Keratinocyte (primary cell): ENCODE results near the gene PDK1. TPM values are rescaled to one million over a fixed set of nuclear protein-coding genes. Genes with fewer than 3 reads are reported as not detected.

Experiments used
- DNase-seq: peaks from one replicate; pipeline ENCODE4 v3.0.0-alpha.2; 2011; ENCODE audit warnings: low read depth, missing footprints, low spot score
- FAIRE-seq: peaks from 2 replicates; lab custom pipeline; 2011; peaks lifted over from hg19 to GRCh38; lab: Jason Lieb, UNC
- H2AFZ ChIP-seq: 2 replicates; pipeline ENCODE4 v1.6.0; 2012; ENCODE audit warnings: low read length, control low read depth, inconsistent platforms; ENCODE audit not compliant: control insufficient read depth
- H3K27ac ChIP-seq: 2 replicates; pipeline ENCODE4 v1.5.1; 2011; ENCODE audit warnings: low read length; ENCODE audit not compliant: control insufficient read depth, insufficient read depth
- H3K27me3 ChIP-seq: 3 replicates; pipeline ENCODE4 v1.6.0; 2011; ENCODE audit warnings: low read length; ENCODE audit not compliant: control insufficient read depth, insufficient read depth; ENCODE audit errors: extremely low read depth
- H3K36me3 ChIP-seq, 2 experiments: 2 replicates in 1 of 2; 3 replicates in 1 of 2; pipeline ENCODE4 v1.5.1; 2011; ENCODE audit warnings: low read length in 2 of 2, mild to moderate bottlenecking in 1 of 2; ENCODE audit not compliant: control insufficient read depth in 2 of 2, insufficient read depth in 2 of 2; ENCODE audit errors: extremely low read depth in 1 of 2
- H3K4me1 ChIP-seq: 3 replicates; pipeline ENCODE4 v1.5.1; 2011; ENCODE audit warnings: low read length; ENCODE audit not compliant: control insufficient read depth, insufficient read depth; ENCODE audit errors: extremely low read depth
- H3K4me2 ChIP-seq: 3 replicates; pipeline ENCODE4 v1.6.0; 2011; ENCODE audit warnings: low read depth, low read length; ENCODE audit not compliant: control insufficient read depth, insufficient read depth; ENCODE audit errors: extremely low read depth
- H3K4me3 ChIP-seq, 3 experiments: fragments of 200-600 bp in 1 of 3; sonication (generic) in 1 of 3; 2 replicates in 2 of 3; 3 replicates in 1 of 3; pipeline ENCODE4 v1.5.1; 2011 to 2016; ENCODE audit warnings: low read length in 3 of 3, mild to moderate bottlenecking in 3 of 3, control low read depth in 2 of 3, inconsistent platforms in 1 of 3, low read depth in 1 of 3, mixed read lengths in 1 of 3, mixed run types in 1 of 3, moderate library complexity in 1 of 3; ENCODE audit not compliant: control insufficient read depth in 2 of 3, insufficient read depth in 2 of 3; ENCODE audit errors: extremely low read depth in 1 of 3
- H3K79me2 ChIP-seq: 2 replicates; pipeline ENCODE4 v1.6.0; 2012; ENCODE audit warnings: low read length; ENCODE audit not compliant: control insufficient read depth, insufficient read depth
- H3K9ac ChIP-seq: 3 replicates; pipeline ENCODE4 v1.6.0; 2011; ENCODE audit warnings: low read length; ENCODE audit not compliant: control insufficient read depth, insufficient read depth; ENCODE audit errors: extremely low read depth
- H3K9me1 ChIP-seq: 3 replicates; pipeline ENCODE4 v1.6.0; 2011; ENCODE audit warnings: low read length; ENCODE audit not compliant: control insufficient read depth, insufficient read depth; ENCODE audit errors: extremely low read depth
- H3K9me3 ChIP-seq: 2 replicates; pipeline ENCODE4 v1.5.1; 2012; ENCODE audit warnings: low read depth, low read length; ENCODE audit not compliant: control insufficient read depth
- H4K20me1 ChIP-seq: 3 replicates; pipeline ENCODE4 v1.6.0; 2011; ENCODE audit warnings: low read length; ENCODE audit not compliant: control insufficient read depth, insufficient read depth; ENCODE audit errors: extremely low read depth
- EZH2 ChIP-seq: IDR thresholded peaks from one replicate; pipeline ENCODE4 v1.6.1; 2012; ENCODE audit warnings: inconsistent platforms, mild to moderate bottlenecking, low read length, moderate library complexity
- dilution Hi-C: fragments of 300-500 bp; cut with MboI; formaldehyde crosslinking; loops from one replicate; pipeline ENCODE4 v1.7.0; 2020; ENCODE audit warnings: low sequenced_read_pairs; ENCODE audit not compliant: extremely low pct_ligation_motif_present
- polyA plus RNA-seq, 5 experiments: library from polyadenylated mRNA; depleted of rRNA in 3 of 5; stranded (reverse) in 3 of 5; stranded (forward) in 1 of 5; unstranded in 1 of 5; fragments of >200 nt; gene quantifications; 1 replicate in 1 of 5; 2 replicates in 3 of 5; 3 replicates in 1 of 5; pipeline versions ENCODE4 v1.2.1 to v1.2.3, GENCODE V29; 2011 to 2012; ENCODE audit warnings: missing spikeins in 2 of 5, low read depth in 1 of 5, low replicate concordance in 1 of 5
- TF ChIP-seq, protein P1 (sequence below), 3 experiments: IDR thresholded peaks in 1 of 3; conservative IDR thresholded peaks in 1 of 3; optimal IDR thresholded peaks in 1 of 3; 2 replicates in 2 of 3; 3 replicates in 1 of 3; pipeline versions ENCODE3 to v1.5.1; 2011; ENCODE audit warnings: low read length in 3 of 3, mild to moderate bottlenecking in 3 of 3, moderate library complexity in 2 of 3, control low read depth in 1 of 3, inconsistent platforms in 1 of 3; ENCODE audit not compliant: insufficient read depth in 2 of 3; ENCODE audit errors: extremely low read depth in 1 of 3

Gene PDK1
- polyA plus RNA-seq, 1 donor (not counting 4 experiments of a cell fraction or from before 2014, with no cell fraction given), result 29.2 TPM

DNA sequence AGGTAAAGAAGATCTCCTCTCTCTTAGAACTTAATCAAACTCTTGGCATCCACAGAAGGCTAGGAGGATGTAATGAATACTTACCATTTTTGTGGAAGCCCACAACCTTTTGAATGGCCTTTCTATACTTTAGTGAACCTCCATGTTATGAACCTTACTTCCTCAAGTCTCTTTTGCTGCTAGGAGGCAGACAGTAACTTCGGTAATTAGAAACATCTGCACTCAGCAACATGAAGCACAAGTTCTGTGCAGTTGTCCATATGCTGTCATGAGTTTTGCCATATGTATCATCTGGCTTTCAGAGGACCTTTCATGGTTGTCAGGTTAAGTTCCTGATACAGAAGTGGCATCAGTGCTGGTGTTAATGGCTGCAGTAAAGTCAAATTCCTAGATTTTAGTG lies 50.4 kb downstream of the PDK1 start:
- Histone ChIP-seq H3K4me2 (no peak overlapping the region), H3K36me3 (peaks cover 3% of the 10 kb centered on the region in 2 experiments), H3K27ac (no peak overlapping the region), H3K9me1 (no peaks in the 10 kb centered on the region), H3K79me2 (no peaks in the 10 kb centered on the region), H3K9me3 (no peaks in the 10 kb centered on the region), H3K4me1 (no peaks in the 10 kb centered on the region), H3K4me3 (no peak overlapping the region), H2AFZ (no peak overlapping the region), H4K20me1 (no peaks in the 10 kb centered on the region), H3K9ac (no peak overlapping the region), H3K27me3 (no peaks in the 10 kb centered on the region)
- dilution Hi-C loops, result no loop called here
- FAIRE-seq (no peak), DNase-seq (no peak)
- no peak for TF ChIP-seq EZH2
- TF ChIP-seq, protein P1, sequence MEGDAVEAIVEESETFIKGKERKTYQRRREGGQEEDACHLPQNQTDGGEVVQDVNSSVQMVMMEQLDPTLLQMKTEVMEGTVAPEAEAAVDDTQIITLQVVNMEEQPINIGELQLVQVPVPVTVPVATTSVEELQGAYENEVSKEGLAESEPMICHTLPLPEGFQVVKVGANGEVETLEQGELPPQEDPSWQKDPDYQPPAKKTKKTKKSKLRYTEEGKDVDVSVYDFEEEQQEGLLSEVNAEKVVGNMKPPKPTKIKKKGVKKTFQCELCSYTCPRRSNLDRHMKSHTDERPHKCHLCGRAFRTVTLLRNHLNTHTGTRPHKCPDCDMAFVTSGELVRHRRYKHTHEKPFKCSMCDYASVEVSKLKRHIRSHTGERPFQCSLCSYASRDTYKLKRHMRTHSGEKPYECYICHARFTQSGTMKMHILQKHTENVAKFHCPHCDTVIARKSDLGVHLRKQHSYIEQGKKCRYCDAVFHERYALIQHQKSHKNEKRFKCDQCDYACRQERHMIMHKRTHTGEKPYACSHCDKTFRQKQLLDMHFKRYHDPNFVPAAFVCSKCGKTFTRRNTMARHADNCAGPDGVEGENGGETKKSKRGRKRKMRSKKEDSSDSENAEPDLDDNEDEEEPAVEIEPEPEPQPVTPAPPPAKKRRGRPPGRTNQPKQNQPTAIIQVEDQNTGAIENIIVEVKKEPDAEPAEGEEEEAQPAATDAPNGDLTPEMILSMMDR (optimal IDR thresholded peaks at IDR 0.05 in 1 of 3, IDR thresholded peaks at IDR 0.05 in 1 of 3, conservative IDR thresholded peaks at IDR 0.05 in 1 of 3; ENCODE audit: extremely low read depth in 1 of 3, insufficient read depth in 2 of 3, low read length in 3 of 3), result no peak

DNA sequence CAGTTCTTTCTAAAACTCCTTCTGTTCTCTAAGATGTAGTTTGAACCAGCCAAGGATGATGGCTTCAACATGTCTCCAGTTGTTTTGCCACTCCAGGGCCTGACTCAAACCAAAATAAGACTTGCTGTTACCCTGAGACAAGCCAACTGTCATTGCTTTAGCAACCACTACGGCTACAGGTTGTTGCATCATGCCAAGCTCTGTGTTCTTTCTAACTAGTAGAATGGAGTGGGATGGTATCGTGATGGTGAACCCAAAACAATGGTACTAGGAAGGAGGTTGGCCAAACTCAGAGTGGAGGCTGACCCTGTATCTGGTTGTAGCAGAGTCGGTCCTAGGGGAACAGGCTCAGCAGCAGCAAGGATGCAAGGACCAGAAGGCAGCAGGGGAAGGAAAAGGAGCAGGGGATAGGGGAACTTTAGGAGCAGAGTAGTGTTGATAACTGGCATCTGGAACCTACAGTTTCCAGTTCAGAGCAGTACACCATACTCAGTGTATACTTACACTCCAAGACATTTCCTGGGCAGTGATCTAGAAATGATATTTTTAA lies 51.6 kb downstream of the PDK1 start:
- H4K20me1 ChIP-seq, result no peaks in the 10 kb centered on the region
- FAIRE-seq (no peak), DNase-seq (no peak)
- H3K4me1 ChIP-seq, result no peaks in the 10 kb centered on the region
- no peaks in the 10 kb centered on the region for H3K79me2 ChIP-seq
- no peaks in the 10 kb centered on the region for H3K9me1 ChIP-seq
- TF ChIP-seq, protein P1 (optimal IDR thresholded peaks at IDR 0.05 in 1 of 3, IDR thresholded peaks at IDR 0.05 in 1 of 3, conservative IDR thresholded peaks at IDR 0.05 in 1 of 3; ENCODE audit: extremely low read depth in 1 of 3, insufficient read depth in 2 of 3, low read length in 3 of 3), result no peak
- no peak for TF ChIP-seq EZH2
- no peaks in the 10 kb centered on the region for H3K27me3 ChIP-seq
- H3K9ac ChIP-seq, result no peak overlapping the region
- H3K4me2 ChIP-seq, result no peak overlapping the region
- dilution Hi-C loops, result no loop called here
- H2AFZ ChIP-seq, result no peak overlapping the region
- H3K27ac ChIP-seq, result no peak overlapping the region
- no peaks in the 10 kb centered on the region for H3K9me3 ChIP-seq
- peaks cover 3% of the 10 kb centered on the region in 2 experiments for H3K36me3 ChIP-seq
- no peak overlapping the region for H3K4me3 ChIP-seq
